A673 (cell line): ENCODE results near the gene IL17REL. TPM values are rescaled to one million over a fixed set of nuclear protein-coding genes. Genes with fewer than 3 reads are reported as not detected.

ENCODE experiments used
- BruUV-seq: library from RNA; stranded (reverse); fragments of 400-500 nt; replicated peaks from 2 replicates; lab custom pipeline; 2021; lab: Mats Ljungman, UMichigan
- CTCF ChIA-PET: fragments of 300-600 bp; sonication (Branson Sonifier 250); formaldehyde crosslinking; loops from one replicate; lab custom pipeline; 2022; ENCODE audit warnings: antibody characterized with exemption; lab: Charles Lee
- POLR2A ChIA-PET: fragments of 300-600 bp; sonication (Branson Sonifier 250); formaldehyde crosslinking; loops from one replicate; lab custom pipeline; 2022; ENCODE audit warnings: antibody characterized with exemption; ENCODE audit not compliant: low non-redundant PET; lab: Charles Lee
- DNase-seq: peaks from one replicate; pipeline ENCODE4 v3.0.0-alpha.2; 2015; ENCODE audit warnings: low spot score
- H3K27ac ChIP-seq: fragments of 200-600 bp; sonication (generic); 2 replicates; pipeline ENCODE4 v1.5.1; 2016; ENCODE audit warnings: mixed run types, low read depth, mild to moderate bottlenecking, mixed read lengths, antibody characterized with exemption, low read length; ENCODE audit not compliant: poor library complexity, severe bottlenecking
- H3K27me3 ChIP-seq: fragments of 200-600 bp; sonication (generic); replicated peaks from 2 replicates; pipeline ENCODE4 v1.6.1; 2017; ENCODE audit warnings: mixed run types, low read depth, mild to moderate bottlenecking, mixed read lengths, antibody characterized with exemption, low read length; ENCODE audit not compliant: insufficient read depth, poor library complexity
- H3K36me3 ChIP-seq: fragments of 200-600 bp; sonication (generic); 2 replicates; pipeline ENCODE4 v1.6.1; 2016; ENCODE audit warnings: mixed run types, mild to moderate bottlenecking, mixed read lengths, antibody characterized with exemption, low read length; ENCODE audit not compliant: insufficient read depth, poor library complexity, severe bottlenecking
- H3K4me1 ChIP-seq: fragments of 200-600 bp; sonication (generic); 2 replicates; pipeline ENCODE4 v1.6.1; 2017; ENCODE audit warnings: mixed run types, mild to moderate bottlenecking, mixed read lengths, antibody characterized with exemption, low read length; ENCODE audit not compliant: insufficient read depth, poor library complexity, severe bottlenecking
- H3K4me3 ChIP-seq: fragments of 200-600 bp; sonication (generic); 2 replicates; pipeline ENCODE4 v1.5.1; 2016; ENCODE audit warnings: low read depth, mixed run types, mild to moderate bottlenecking, mixed read lengths, low read length; ENCODE audit not compliant: poor library complexity, severe bottlenecking
- H3K9me3 ChIP-seq: fragments of 200-600 bp; sonication (generic); 2 replicates; pipeline ENCODE4 v1.6.1; 2016; ENCODE audit warnings: mixed run types, low read depth, mild to moderate bottlenecking, mixed read lengths, antibody characterized with exemption, low read length; ENCODE audit not compliant: poor library complexity, severe bottlenecking
- CTCF ChIP-seq: fragments of 300-800, 200-600 bp; sonication (generic); conservative IDR thresholded peaks from 2 replicates; pipeline ENCODE4 v1.5.1; 2017; ENCODE audit warnings: low read depth, mild to moderate bottlenecking, antibody characterized with exemption, low read length, moderate library complexity, mixed read lengths
- EZH2 ChIP-seq: fragments of 200-600 bp; sonication (generic); IDR thresholded peaks from 2 replicates; pipeline ENCODE4 v1.6.1; 2017; ENCODE audit warnings: borderline replicate concordance, low read depth, mild to moderate bottlenecking, mixed read lengths, antibody characterized with exemption, low read length; ENCODE audit not compliant: poor library complexity, severe bottlenecking
- intact Hi-C: fragments of 100-400 bp; cut with micrococcal nuclease; formaldehyde crosslinking; loops from one replicate; pipeline ENCODE4 v1.10.0; 2022; ENCODE audit not compliant: unreplicated experiment
- total RNA-seq: library from RNA; stranded (reverse); gene quantifications from 2 replicates; pipeline ENCODE4 v1.2.3, GENCODE V29; 2021

IL17REL gene
- total RNA-seq, 1 experiment from 2014 or later, result not detected

GRCh38 chr22:49964136-49965090 lies 48.2 kb downstream of the IL17REL start:
- Histone ChIP-seq H3K36me3 (peaks cover 28% of the 10 kb centered on the region), H3K4me1 (peaks cover 23% of the 10 kb centered on the region), H3K4me3 (peak overlapping the region; percentile 93), H3K9me3 (no peaks in the 10 kb centered on the region), H3K27ac (peak overlapping the region; percentile 94), H3K27me3 (no peaks in the 10 kb centered on the region)
- ChIA-PET POLR2A (no interaction called here), CTCF (no interaction called here)
- DNase-seq, result no peak
- BruUV-seq, result no TSS peak
- TF ChIP-seq CTCF, result no peak
- no peak for TF ChIP-seq EZH2
- intact Hi-C loops, result no loop called here

GRCh38 chr22:49963647-49964026 lies 48.9 kb downstream of the IL17REL start:
- H3K36me3 ChIP-seq, result peaks cover 28% of the 10 kb centered on the region
- ChIA-PET CTCF (no interaction called here), POLR2A (no interaction called here)
- peak overlapping the region; percentile 93 for H3K4me3 ChIP-seq
- H3K4me1 ChIP-seq, result peaks cover 27% of the 10 kb centered on the region
- no peaks in the 10 kb centered on the region for H3K27me3 ChIP-seq
- intact Hi-C loops, result no loop called here
- TSS peak; percentile 64 for BruUV-seq
- TF ChIP-seq CTCF (no peak), EZH2 (no peak)
- no peaks in the 10 kb centered on the region for H3K9me3 ChIP-seq
- peak overlapping the region; percentile 94 for H3K27ac ChIP-seq
- DNase-seq, result no peak

GRCh38 chr22:49962751-49963646 lies 49.6 kb downstream of the IL17REL start:
- no peaks in the 10 kb centered on the region for H3K27me3 ChIP-seq
- TF ChIP-seq CTCF (no peak), EZH2 (no peak)
- POLR2A ChIA-PET, result no interaction called here
- H3K27ac ChIP-seq, result peak overlapping the region; percentile 94
- peak overlapping the region; percentile 93 for H3K4me3 ChIP-seq
- intact Hi-C loops, result no loop called here
- no peak for DNase-seq
- BruUV-seq, result no TSS peak
- peaks cover 27% of the 10 kb centered on the region for H3K4me1 ChIP-seq
- peaks cover 28% of the 10 kb centered on the region for H3K36me3 ChIP-seq
- no peaks in the 10 kb centered on the region for H3K9me3 ChIP-seq
- CTCF ChIA-PET, result interaction anchor here (0.6 to 1.5 kb wide), 2 partner anchors 32 to 363 kb away, joined by 3 to 5 read pairs; no protein-coding TSS in a partner anchor
